Kidney capillary endothelial cell (primary cell): Measurements from ENCODE around the gene NIM1K.
"Not testable (repeated sequence)": the region's sequence is repeated elsewhere in the genome, so short reads cannot be mapped to it uniquely, and the experiment has no call there.

Source experiments
- DNase-seq: peaks from one replicate; pipeline ENCODE4 v3.0.0-alpha.2; 2018; ENCODE audit warnings: low spot score

Gene NIM1K

GRCh38 chr5:43281840-43282658 is 90.0 kb downstream of the NIM1K start:
- no peak for DNase-seq

- DNase-seq = no peak
These were observed 94.6 kb downstream of the NIM1K start for GRCh38 chr5:43286623-43287022.

- DNase-seq = no peak
These were observed 95.5 kb downstream of the NIM1K start for GRCh38 chr5:43287493-43287892.

- DNase-seq = no peak
These were observed 96.3 kb downstream of the NIM1K start for GRCh38 chr5:43288269-43288831.

DNA sequence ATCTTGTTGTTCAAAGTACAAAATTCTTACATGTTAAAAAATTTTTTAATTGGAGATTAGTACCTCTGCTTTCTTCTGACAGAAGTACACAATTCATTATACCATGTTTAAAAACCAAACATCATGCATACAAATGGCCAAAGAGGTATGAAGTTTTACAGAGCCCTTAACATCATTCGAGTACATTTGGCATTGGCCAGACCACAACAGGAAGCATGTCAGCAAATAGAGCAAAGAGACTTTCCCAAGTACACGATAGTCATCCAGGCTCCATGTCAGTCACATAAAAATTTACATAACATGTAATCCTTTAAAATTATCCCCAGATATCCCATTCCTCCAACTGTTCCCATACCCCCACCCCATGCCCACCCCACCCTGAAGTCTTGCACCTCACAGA is 98.7 kb downstream of the NIM1K start:
- DNase-seq = no peak

GRCh38 chr5:43294226-43294625 is 102.2 kb downstream of the NIM1K start:
- DNase-seq = no peak

DNA sequence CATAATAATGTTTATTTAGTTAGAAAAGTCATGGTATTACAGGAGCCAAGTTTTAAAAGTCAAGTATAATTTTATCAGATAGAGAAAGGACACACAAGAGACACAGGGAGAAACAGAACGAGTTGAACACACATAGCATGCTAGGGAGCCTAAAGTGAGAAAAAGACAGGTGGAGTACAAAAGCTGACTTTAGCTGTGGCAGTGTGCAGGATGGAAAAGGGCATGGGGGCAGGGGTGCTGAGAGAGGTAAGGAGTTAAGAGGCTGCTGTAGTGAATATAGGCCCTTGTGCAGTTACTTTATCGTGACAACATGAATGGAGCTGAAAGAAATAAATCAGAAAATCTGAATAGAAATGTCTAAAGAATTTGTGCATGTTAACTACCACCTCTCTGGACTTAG is 103.2 kb downstream of the NIM1K start:
- no peak for DNase-seq

GRCh38 chr5:43296835-43297234 is 104.8 kb downstream of the NIM1K start:
- no peak for DNase-seq

DNA sequence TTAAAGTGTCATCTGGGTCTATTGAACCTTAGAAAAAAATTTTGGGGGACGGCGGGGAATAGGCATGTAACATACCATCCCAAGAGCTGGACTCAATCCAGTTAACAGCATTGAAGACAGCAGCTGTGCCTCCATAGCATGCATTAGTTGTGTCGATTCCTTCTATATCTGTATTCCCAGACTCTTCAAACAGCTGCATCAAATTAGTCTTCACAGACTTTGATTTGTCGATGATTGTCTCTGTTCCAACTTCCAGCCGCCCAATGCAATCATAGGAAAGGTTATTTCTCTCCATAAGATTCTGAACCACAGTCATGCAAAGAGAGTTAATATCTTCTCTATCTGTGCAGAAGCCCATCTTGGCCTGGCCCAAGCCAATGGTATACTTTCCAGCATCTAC is 106.4 kb downstream of the NIM1K start:
- DNase-seq = no peak

DNA sequence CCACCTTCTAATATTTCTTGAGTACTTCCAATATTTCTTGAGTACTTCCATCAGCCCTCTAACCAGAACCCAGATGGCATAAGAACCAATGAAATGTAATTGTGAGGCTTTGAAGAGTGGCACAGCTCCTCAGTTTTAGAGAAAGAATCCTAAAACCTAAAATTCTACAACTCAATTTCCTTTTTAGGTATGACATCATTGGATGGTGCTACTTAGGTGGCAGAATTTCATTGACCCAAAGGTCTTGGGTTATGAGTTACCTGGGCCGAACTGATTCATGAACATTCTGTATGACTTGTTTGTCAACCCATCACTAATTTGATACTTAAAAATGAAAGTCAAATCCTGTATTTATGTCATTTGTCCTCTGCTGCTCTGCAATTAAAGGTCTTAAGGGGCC is 108.1 kb downstream of the NIM1K start:
- DNase-seq = no peak

DNA sequence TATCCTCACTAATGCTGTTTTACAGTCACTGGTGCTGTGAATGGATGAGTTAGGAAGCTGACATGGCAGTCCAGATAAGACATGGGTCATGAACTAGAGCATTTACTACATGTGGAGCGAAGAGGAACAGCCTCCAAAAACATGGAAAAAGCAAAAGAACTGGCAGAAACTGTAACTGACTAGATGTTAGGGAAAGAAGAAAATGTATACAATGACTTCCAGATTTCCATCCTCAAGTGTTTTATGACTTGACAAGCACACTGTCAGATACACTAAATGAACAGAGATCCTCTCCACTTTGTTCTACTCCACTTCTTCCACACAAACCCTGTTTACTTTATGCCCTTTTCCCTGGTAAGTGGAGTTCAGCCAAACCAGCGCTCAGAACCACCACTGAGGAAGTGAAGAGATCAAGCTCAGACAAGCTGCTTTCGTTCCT is 109.6 kb downstream of the NIM1K start:
- no peak for DNase-seq

GRCh38 chr5:43302481-43302880 is 110.5 kb downstream of the NIM1K start:
- DNase-seq = no peak

DNA sequence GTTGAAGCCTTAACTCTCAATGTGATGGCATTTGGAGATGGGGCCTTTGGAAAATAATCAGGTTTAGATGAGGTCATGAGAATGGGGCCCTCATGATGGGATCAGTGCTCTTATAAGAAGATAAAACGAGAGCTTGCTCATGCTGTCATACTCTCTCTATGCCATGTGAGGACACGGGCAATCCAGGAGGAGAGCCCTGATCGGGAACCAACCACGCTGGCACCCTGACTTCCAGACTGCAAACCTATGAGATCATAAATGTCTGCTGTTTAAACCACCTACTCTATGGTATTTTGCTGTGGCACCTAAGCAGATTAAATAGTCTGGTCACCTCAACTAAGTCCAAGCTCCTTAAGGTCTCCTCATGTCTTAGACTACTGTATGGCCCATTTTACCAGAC is 111.2 kb downstream of the NIM1K start:
- DNase-seq = no peak

DNA sequence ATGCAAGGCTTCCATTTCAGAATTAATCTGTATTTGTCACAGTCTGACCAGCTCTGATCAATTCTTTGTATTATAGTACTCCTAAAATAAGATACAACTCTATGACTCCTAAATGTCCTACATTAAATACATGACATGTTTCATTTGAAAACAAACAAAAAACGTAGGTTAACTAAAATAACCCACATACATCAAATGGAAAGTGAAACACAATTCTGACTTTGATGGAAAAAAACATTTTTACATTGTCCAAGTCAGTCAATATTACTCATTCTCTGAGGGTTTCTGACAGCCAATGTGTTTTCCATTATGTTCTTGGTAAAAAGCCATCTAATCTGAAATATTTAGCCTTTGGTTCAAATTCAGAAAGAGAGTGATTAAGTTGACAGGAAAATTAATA is 112.5 kb downstream of the NIM1K start:
- DNase-seq = no peak

GRCh38 chr5:43305948-43306565 is 114.0 kb downstream of the NIM1K start:
- DNase-seq = peak; percentile 55

GRCh38 chr5:43306954-43307353 is 114.9 kb downstream of the NIM1K start:
- not testable (repeated sequence) for DNase-seq

GRCh38 chr5:43309122-43309521 is 117.1 kb downstream of the NIM1K start:
- DNase-seq = no peak

DNA sequence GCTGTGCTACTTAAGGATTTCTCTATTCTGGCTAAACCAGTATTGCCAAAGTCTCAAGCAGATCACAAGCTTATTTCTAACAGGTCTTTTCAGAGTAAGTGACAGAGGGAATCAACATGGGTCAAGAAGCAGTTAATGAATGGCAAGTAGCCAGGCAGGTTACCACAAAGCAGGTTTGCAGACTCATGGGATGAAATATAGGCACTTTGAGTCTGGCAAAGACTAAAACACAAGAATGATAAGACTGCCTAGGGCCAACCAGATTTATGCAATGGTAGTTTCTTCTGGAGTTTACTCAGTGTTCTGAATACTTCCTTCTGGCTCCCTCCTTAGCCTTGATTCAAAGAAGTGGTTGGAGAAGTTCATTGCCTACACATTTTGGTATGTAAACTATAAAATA is 117.6 kb downstream of the NIM1K start:
- no peak for DNase-seq

GRCh38 chr5:43312076-43312661 is 120.1 kb downstream of the NIM1K start:
- no peak for DNase-seq

DNA sequence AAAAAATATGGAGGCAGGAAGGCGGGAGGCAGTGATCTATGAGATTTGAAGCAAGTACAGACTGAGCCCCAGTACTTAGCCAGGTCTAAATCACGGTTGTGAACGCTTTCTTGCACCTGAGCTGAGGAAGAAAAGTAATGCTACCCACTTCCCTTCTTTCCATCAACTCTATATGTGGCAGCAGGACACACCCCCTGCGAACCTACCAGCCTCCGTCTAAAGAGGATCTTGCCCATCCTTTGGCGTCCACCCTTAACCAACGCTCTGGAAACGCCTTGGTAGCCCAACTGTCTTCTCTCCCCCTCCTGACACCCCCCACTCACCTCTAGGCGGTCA is 120.6 kb downstream of the NIM1K start:
- no peak for DNase-seq

DNA sequence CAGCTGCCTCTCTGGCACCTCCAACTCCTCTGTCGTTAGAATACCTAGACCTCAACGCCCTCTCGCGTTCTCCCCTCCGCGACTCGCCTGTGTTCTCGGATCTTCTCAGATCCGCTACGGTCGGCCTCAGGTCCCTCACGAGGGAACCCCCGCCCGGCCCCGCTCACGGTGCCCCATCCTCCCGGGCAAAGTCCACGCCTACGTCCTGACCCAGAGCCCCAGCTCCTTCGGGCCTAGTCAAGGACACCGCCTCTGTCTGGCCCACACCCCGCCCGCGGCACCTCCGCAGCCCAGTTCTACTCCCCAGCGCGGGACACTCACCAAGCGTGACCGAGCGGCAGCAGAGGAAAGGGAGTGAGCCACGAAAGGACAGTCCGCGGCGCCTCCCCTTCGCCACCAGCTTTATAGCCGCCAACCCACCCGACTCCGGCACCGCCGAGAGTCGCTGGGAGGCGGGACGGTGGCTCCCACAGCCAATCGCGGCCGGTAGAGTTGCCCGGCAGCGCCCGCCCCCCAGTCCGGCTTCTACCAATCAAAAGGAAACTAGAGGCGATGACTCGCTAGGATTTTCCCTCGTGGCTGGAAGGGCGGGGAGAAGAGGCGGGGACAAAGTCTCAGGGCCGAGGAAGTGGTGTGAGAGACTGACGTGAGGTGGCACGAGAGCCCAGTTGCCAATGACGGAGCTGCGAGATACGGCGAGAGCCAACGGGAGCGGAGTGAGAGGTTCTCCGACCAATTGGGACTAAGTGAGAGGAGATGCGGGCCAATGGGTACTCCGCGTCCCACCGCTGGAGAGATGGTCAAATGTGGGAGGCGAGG is 121.2 kb downstream of the NIM1K start, which contains the start of gene HMGCS1:
Gene HMGCS1, minus strand, starts transcription at position 378 of the 819 bp plus-strand sequence. CDS start 14,447 bp downstream, outside the sequence.
- DNase-seq = peak; percentile 99

DNA sequence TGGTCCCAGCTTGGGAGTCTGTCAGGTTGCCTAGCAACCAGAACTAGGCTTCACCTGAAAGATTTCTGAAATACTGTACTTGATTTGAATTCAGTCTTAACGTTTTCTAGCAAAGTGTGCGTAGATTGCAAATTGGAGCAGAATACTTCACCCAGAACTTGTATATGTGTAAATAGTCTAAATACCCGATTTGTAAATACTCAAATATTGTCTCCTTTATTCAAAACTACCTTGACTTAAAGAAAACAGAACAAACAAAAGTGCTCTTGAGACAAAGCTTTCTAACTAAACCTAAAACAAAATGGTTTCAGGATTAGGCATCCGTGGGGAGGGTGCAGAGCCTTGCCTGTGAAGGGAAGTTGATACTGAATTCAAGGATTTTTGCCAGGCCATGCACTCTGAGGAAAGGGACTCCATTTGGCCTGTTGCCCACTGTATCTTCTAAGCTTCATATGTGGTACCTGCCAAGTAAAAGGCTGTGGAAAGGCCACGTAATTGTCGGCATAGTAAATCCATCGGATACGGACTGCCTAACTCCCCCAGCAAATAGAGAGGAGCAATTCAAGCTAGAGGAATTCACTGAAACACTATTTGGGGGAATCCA is 121.9 kb downstream of the NIM1K start:
- no peak for DNase-seq
